Nucleus accumbens (tissue), 56 donors: ENCODE measurements around the gene MAPK12.

Experiments used
- DNase-seq, 56 donors: peaks; one replicate each; lab custom pipeline; 2025; lab: John Stamatoyannopoulos, UW

The MAPK12 gene

GRCh38 chr22:50261615-50262459 is at the start of gene MAPK12:
Gene MAPK12, minus strand, starts transcription at chr22:50261683. Its CDS starts 174 bp downstream, at chr22:50261509.
- DNase-seq = peak in 1 of 56 donors; percentile 58

- no peak for DNase-seq
Measured at GRCh38 chr22:50310949-50311444, 49.5 kb upstream of the MAPK12 start.

GRCh38 chr22:50310031-50310722 is 48.7 kb upstream of the MAPK12 start:
- no peak for DNase-seq

GRCh38 chr22:50309601-50309991 is 48.1 kb upstream of the MAPK12 start:
- DNase-seq = no peak

- DNase-seq = peak in 4 of 56 donors; percentile 15 to 35 (median 28)
Measured at GRCh38 chr22:50308986-50309600, 47.6 kb upstream of the MAPK12 start.

GRCh38 chr22:50308597-50308935 is 47.1 kb upstream of the MAPK12 start:
- peak in 35 of 56 donors; percentile 13 to 68 (median 42) for DNase-seq

- no peak for DNase-seq
Measured at GRCh38 chr22:50307890-50308596, 46.6 kb upstream of the MAPK12 start.

GRCh38 chr22:50306753-50307749 is 45.6 kb upstream of the MAPK12 start, which contains the start of gene PLXNB2:
Gene PLXNB2, minus strand, starts transcription at chr22:50307646. Its CDS starts 17,062 bp downstream, at chr22:50290584.
- peak in 50 of 56 donors; percentile 16 to 87 (median 62) for DNase-seq

- DNase-seq = peak in 36 of 56 donors; percentile 11 to 72 (median 34)
Measured at GRCh38 chr22:50305923-50306566, 44.6 kb upstream of the MAPK12 start.

GRCh38 chr22:50305393-50305922 is 44.0 kb upstream of the MAPK12 start:
- no peak for DNase-seq

GRCh38 chr22:50304528-50305392 is 43.3 kb upstream of the MAPK12 start:
- peak in 38 of 56 donors; percentile 12 to 73 (median 48) for DNase-seq

GRCh38 chr22:50303848-50304527 is 42.5 kb upstream of the MAPK12 start:
- peak in 20 of 56 donors; percentile 25 to 61 (median 42) for DNase-seq

- DNase-seq = peak in 14 of 56 donors; percentile 9 to 63 (median 34)
Measured at GRCh38 chr22:50303515-50303847, 42.0 kb upstream of the MAPK12 start.

GRCh38 chr22:50302564-50302963 is 41.1 kb upstream of the MAPK12 start:
- DNase-seq = no peak

GRCh38 chr22:50302041-50302541 is 40.6 kb upstream of the MAPK12 start:
- peak in 1 of 56 donors; percentile 44 for DNase-seq

GRCh38 chr22:50301581-50301991 is 40.1 kb upstream of the MAPK12 start:
- peak in 1 of 56 donors; percentile 48 for DNase-seq
